H9 (cell line): ENCODE results near the gene CACNA1G. TPM values are rescaled to one million over a fixed set of nuclear protein-coding genes. Genes with fewer than 3 reads are reported as not detected.

Experiments
- DNase-seq: peaks from one replicate; pipeline ENCODE4 v3.0.0-alpha.2; 2017
- H2AFZ ChIP-seq: one replicate; pipeline ENCODE4 v1.6.1; 2013; ENCODE audit warnings: mild to moderate bottlenecking, low read length, control low read depth, moderate library complexity
- H2AK5ac ChIP-seq: 2 replicates; pipeline ENCODE4 v1.6.1; 2013; ENCODE audit warnings: low read length, control low read depth, mixed read lengths; ENCODE audit not compliant: insufficient read length
- H2BK120ac ChIP-seq: one replicate; pipeline ENCODE4 v1.6.1; 2013; ENCODE audit warnings: low read depth, mild to moderate bottlenecking, low read length, control low read depth, inconsistent platforms; ENCODE audit not compliant: poor library complexity, severe bottlenecking
- H2BK12ac ChIP-seq: 2 replicates; pipeline ENCODE4 v1.6.1; 2013; ENCODE audit warnings: low read length, control low read depth, mixed read lengths, low read depth; ENCODE audit not compliant: insufficient read length
- H2BK15ac ChIP-seq: 2 replicates; pipeline ENCODE4 v1.6.1; 2013; ENCODE audit warnings: low read depth, low read length, control low read depth
- H2BK20ac ChIP-seq: one replicate; pipeline ENCODE4 v1.6.1; 2013; ENCODE audit warnings: low read depth, mild to moderate bottlenecking, low read length, control low read depth, inconsistent platforms; ENCODE audit not compliant: poor library complexity, severe bottlenecking
- H2BK5ac ChIP-seq: 2 replicates; pipeline ENCODE4 v1.6.1; 2013; ENCODE audit warnings: low read length, control low read depth, mixed read lengths; ENCODE audit not compliant: insufficient read length
- H3K14ac ChIP-seq: 2 replicates; pipeline ENCODE4 v1.6.1; 2013; ENCODE audit warnings: low read length, control low read depth; ENCODE audit not compliant: insufficient read depth
- H3K18ac ChIP-seq: 2 replicates; pipeline ENCODE4 v1.6.1; 2013; ENCODE audit warnings: low read depth, mild to moderate bottlenecking, mixed read lengths, low read length, control low read depth; ENCODE audit not compliant: insufficient read length
- H3K23ac ChIP-seq: 2 replicates; pipeline ENCODE4 v1.6.1; 2013; ENCODE audit warnings: low read length, control low read depth, mixed read lengths, low read depth; ENCODE audit not compliant: insufficient read length
- H3K23me2 ChIP-seq: 2 replicates; pipeline ENCODE4 v1.6.1; 2013; ENCODE audit warnings: low read depth, mild to moderate bottlenecking, mixed read lengths, low read length, control low read depth; ENCODE audit not compliant: insufficient read length, poor library complexity, severe bottlenecking
- H3K27ac ChIP-seq: 2 replicates; pipeline ENCODE4 v1.5.1; 2013; ENCODE audit warnings: low read length, control low read depth, mixed read lengths, low read depth; ENCODE audit not compliant: insufficient read length
- H3K27me3 ChIP-seq: 2 replicates; pipeline ENCODE4 v1.6.1; 2013; ENCODE audit warnings: low read length, control low read depth, inconsistent platforms; ENCODE audit not compliant: insufficient read depth
- H3K4ac ChIP-seq: 2 replicates; pipeline ENCODE4 v1.6.1; 2013; ENCODE audit warnings: low read depth, mild to moderate bottlenecking, control low read depth, inconsistent platforms, low read length, moderate library complexity
- H3K4me1 ChIP-seq: 2 replicates; pipeline ENCODE4 v1.6.1; 2013; ENCODE audit warnings: low read length, control low read depth, inconsistent platforms; ENCODE audit not compliant: insufficient read depth
- H3K4me2 ChIP-seq: 2 replicates; pipeline ENCODE4 v1.6.1; 2013; ENCODE audit warnings: low read length, control low read depth, mixed read lengths; ENCODE audit not compliant: insufficient read length, insufficient read depth
- H3K56ac ChIP-seq: 2 replicates; pipeline ENCODE4 v1.6.1; 2013; ENCODE audit warnings: low read depth, mild to moderate bottlenecking, mixed read lengths, low read length, control low read depth; ENCODE audit not compliant: insufficient read length
- H3K79me1 ChIP-seq: 2 replicates; pipeline ENCODE4 v1.6.1; 2013; ENCODE audit warnings: low read depth, mild to moderate bottlenecking, moderate library complexity, low read length, control low read depth, inconsistent platforms; ENCODE audit not compliant: insufficient read depth, poor library complexity, severe bottlenecking
- H3K79me2 ChIP-seq: 2 replicates; pipeline ENCODE4 v1.6.1; 2013; ENCODE audit warnings: low read length, control low read depth, inconsistent platforms; ENCODE audit not compliant: insufficient read depth
- H3K9ac ChIP-seq: 2 replicates; pipeline ENCODE4 v1.6.1; 2013; ENCODE audit warnings: low read length, control low read depth, mixed read lengths; ENCODE audit not compliant: insufficient read length; ENCODE audit errors: extremely low read depth
- H3K9me3 ChIP-seq: one replicate; pipeline ENCODE4 v1.6.1; 2013; ENCODE audit warnings: low read depth, low read length, inconsistent platforms; ENCODE audit not compliant: control insufficient read depth
- H3T11ph ChIP-seq: one replicate; pipeline ENCODE4 v1.6.1; 2013; ENCODE audit warnings: mild to moderate bottlenecking, low read length, control low read depth, inconsistent platforms
- H4K20me1 ChIP-seq: one replicate; pipeline ENCODE4 v1.6.1; 2013; ENCODE audit not compliant: control insufficient read depth, insufficient read length, insufficient read depth
- H4K5ac ChIP-seq: 2 replicates; pipeline ENCODE4 v1.6.1; 2013; ENCODE audit warnings: low read depth, mild to moderate bottlenecking, mixed read lengths, low read length, control low read depth; ENCODE audit not compliant: insufficient read length
- H4K8ac ChIP-seq: replicated peaks from 2 replicates; pipeline ENCODE4 v1.6.1; 2013; ENCODE audit warnings: low read length, control low read depth, mixed read lengths, low read depth; ENCODE audit not compliant: insufficient read length
- H4K91ac ChIP-seq: 2 replicates; pipeline ENCODE4 v1.6.1; 2013; ENCODE audit warnings: low read depth, mild to moderate bottlenecking, moderate library complexity, mixed read lengths, low read length, control low read depth; ENCODE audit not compliant: insufficient read length
- H3K27ac Mint-ChIP-seq, 3 experiments: 2 replicates in 2 of 3; 3 replicates in 1 of 3; pipeline ENCODE4 v1.8.0; 2020 to 2021; ENCODE audit warnings: mixed read lengths in 3 of 3, mild to moderate bottlenecking in 1 of 3, moderate library complexity in 1 of 3
- H3K27me3 Mint-ChIP-seq: 2 replicates; pipeline ENCODE4 v1.8.0; 2021; ENCODE audit warnings: low read depth, mild to moderate bottlenecking, moderate library complexity, mixed read lengths
- H3K36me3 Mint-ChIP-seq, 3 experiments: 2 replicates in 2 of 3; 3 replicates in 1 of 3; pipeline ENCODE4 v1.8.0; 2020 to 2021; ENCODE audit warnings: low read depth in 3 of 3, mixed read lengths in 3 of 3; ENCODE audit not compliant: insufficient read depth in 1 of 3
- H3K4me1 Mint-ChIP-seq, 2 experiments: 2 replicates each; pipeline ENCODE4 v1.8.0; 2020; ENCODE audit warnings: mixed read lengths in 2 of 2
- H3K4me3 Mint-ChIP-seq, 2 experiments: 2 replicates in 1 of 2; 3 replicates in 1 of 2; pipeline ENCODE4 v1.8.0; 2020 to 2021; ENCODE audit warnings: mild to moderate bottlenecking in 2 of 2, mixed read lengths in 2 of 2, moderate library complexity in 1 of 2
- H3K9me3 Mint-ChIP-seq, 2 experiments: 2 replicates in 1 of 2; 3 replicates in 1 of 2; pipeline ENCODE4 v1.8.0; 2020; ENCODE audit warnings: mild to moderate bottlenecking in 2 of 2, mixed read lengths in 2 of 2, moderate library complexity in 1 of 2
- CTCF ChIP-seq: fragments of 200-600 bp; sonication (generic); conservative IDR thresholded peaks from 3 replicates; pipeline ENCODE4 v1.8.0; 2021; ENCODE audit warnings: antibody characterized with exemption, mild to moderate bottlenecking
- WGBS: extraction: QIAGEN DNeasy Blood & Tissue Kit; methylation state at CpG from one replicate; pipeline ENCODE4 v1.1.7; 2013; ENCODE audit warnings: missing lambda C conversion rate, low lambda C conversion rate, mixed read lengths; ENCODE audit not compliant: insufficient read length; ENCODE audit errors: extremely low coverage; 5-methylcytosine and 5-hydroxymethylcytosine counted together
- total RNA-seq: library from RNA; stranded (reverse); gene quantifications from 2 replicates; pipeline ENCODE4 v1.2.1, GENCODE V29; 2021

The CACNA1G gene
- total RNA-seq, 1 experiment from 2014 or later, result 1.5 TPM

GRCh38 chr17:50631195-50631907 is 70.8 kb downstream of the CACNA1G start:
- Mint-ChIP-seq H3K9me3 (no peaks in the 10 kb centered on the region), H3K36me3 (no peaks in the 10 kb centered on the region), H3K4me3 (no peak overlapping the region), H3K27ac (no peak overlapping the region), H3K27me3 (peaks cover 62% of the 10 kb centered on the region), H3K4me1 (peaks cover 20 to 29% of the 10 kb centered on the region in 2 experiments)
- H4K91ac ChIP-seq, result no peak overlapping the region
- H3K79me2 ChIP-seq, result no peaks in the 10 kb centered on the region
- no peak overlapping the region for H2BK5ac ChIP-seq
- no peak overlapping the region for H4K5ac ChIP-seq
- H2BK15ac ChIP-seq, result no peak overlapping the region
- no peak for TF ChIP-seq CTCF
- no peaks in the 10 kb centered on the region for H3K79me1 ChIP-seq
- no peak overlapping the region for H3K27ac ChIP-seq
- H3K9me3 ChIP-seq, result no peaks in the 10 kb centered on the region
- H3K56ac ChIP-seq, result no peak overlapping the region
- H3K4me1 ChIP-seq, result no peaks in the 10 kb centered on the region
- H4K20me1 ChIP-seq, result no peaks in the 10 kb centered on the region
- no peak overlapping the region for H4K8ac ChIP-seq
- H3K4ac ChIP-seq, result no peak overlapping the region
- H3K27me3 ChIP-seq, result peaks cover 23% of the 10 kb centered on the region; the same call in 1 of the 2 replicates
- no peak overlapping the region for H3K23ac ChIP-seq
- H3K9ac ChIP-seq, result no peak overlapping the region
- H2AK5ac ChIP-seq, result no peak overlapping the region
- H3K18ac ChIP-seq, result no peak overlapping the region
- WGBS, result no CpG with 5 or more reads among the region's 11 CpGs
- no peak overlapping the region for H3T11ph ChIP-seq
- H3K14ac ChIP-seq, result no peak overlapping the region
- H3K23me2 ChIP-seq, result peaks cover 9% of the 10 kb centered on the region
- H2BK12ac ChIP-seq, result no peak overlapping the region
- H3K4me2 ChIP-seq, result no peak overlapping the region
- no peak overlapping the region for H2BK20ac ChIP-seq
- H2BK120ac ChIP-seq, result no peak overlapping the region
- no peak overlapping the region for H2AFZ ChIP-seq
- DNase-seq, result no peak
